T-helper 1 cell treated with Interleukin-12 subunit alpha and Interleukin-12 subunit beta and Interleukin-4 antibody, amounts not matched to agents 30 μg/mL and 1 μg/mL, for 36 hours (primary cell): ENCODE data around the gene GLB1L2.

Experiments
- H3K27ac Mint-ChIP-seq: one replicate; pipeline ENCODE4 v1.8.0; 2021; ENCODE audit warnings: mild to moderate bottlenecking, mixed read lengths
- H3K27me3 Mint-ChIP-seq: one replicate; pipeline ENCODE4 v1.8.0; 2021; ENCODE audit warnings: low read depth, mixed read lengths
- H3K36me3 Mint-ChIP-seq: one replicate; pipeline ENCODE4 v1.8.0; 2021; ENCODE audit warnings: low read depth, mixed read lengths
- H3K4me1 Mint-ChIP-seq: one replicate; pipeline ENCODE4 v1.8.0; 2021; ENCODE audit warnings: low read depth, mixed read lengths
- H3K4me3 Mint-ChIP-seq: one replicate; pipeline ENCODE4 v1.8.0; 2021; ENCODE audit warnings: mild to moderate bottlenecking, moderate library complexity, mixed read lengths
- H3K9me3 Mint-ChIP-seq: one replicate; pipeline ENCODE4 v1.8.0; 2021; ENCODE audit warnings: mixed read lengths

The GLB1L2 gene

GRCh38 chr11:134347441-134347840 is 15.7 kb downstream of the GLB1L2 start:
- no peak overlapping the region for H3K4me3 Mint-ChIP-seq
- peaks cover 8% of the 10 kb centered on the region for H3K27me3 Mint-ChIP-seq
- H3K9me3 Mint-ChIP-seq, result no peaks in the 10 kb centered on the region
- H3K36me3 Mint-ChIP-seq, result peaks cover 3% of the 10 kb centered on the region
- peak overlapping the region; percentile 15 for H3K27ac Mint-ChIP-seq
- H3K4me1 Mint-ChIP-seq, result peaks cover 16% of the 10 kb centered on the region

- peaks cover 7% of the 10 kb centered on the region for H3K27me3 Mint-ChIP-seq
- peak overlapping the region; percentile 33 for H3K4me3 Mint-ChIP-seq
- peak overlapping the region; percentile 77 for H3K27ac Mint-ChIP-seq
- peaks cover 3% of the 10 kb centered on the region for H3K36me3 Mint-ChIP-seq
- H3K9me3 Mint-ChIP-seq, result no peaks in the 10 kb centered on the region
- peaks cover 16% of the 10 kb centered on the region for H3K4me1 Mint-ChIP-seq
Measured at GRCh38 chr11:134349109-134349801, 17.5 kb downstream of the GLB1L2 start.

GRCh38 chr11:134349802-134350355 is 18.1 kb downstream of the GLB1L2 start:
- peaks cover 3% of the 10 kb centered on the region for H3K36me3 Mint-ChIP-seq
- peaks cover 9% of the 10 kb centered on the region for H3K27me3 Mint-ChIP-seq
- peak overlapping the region; percentile 77 for H3K27ac Mint-ChIP-seq
- peak overlapping the region; percentile 33 for H3K4me3 Mint-ChIP-seq
- no peaks in the 10 kb centered on the region for H3K9me3 Mint-ChIP-seq
- peaks cover 17% of the 10 kb centered on the region for H3K4me1 Mint-ChIP-seq

- H3K4me3 Mint-ChIP-seq, result no peak overlapping the region
- peaks cover 11% of the 10 kb centered on the region for H3K27me3 Mint-ChIP-seq
Measured at GRCh38 chr11:134350381-134350780, 18.6 kb downstream of the GLB1L2 start.

GRCh38 chr11:134352111-134352510 is 20.3 kb downstream of the GLB1L2 start:
- Mint-ChIP-seq H3K9me3 (no peaks in the 10 kb centered on the region), H3K27ac (no peak overlapping the region), H3K27me3 (peaks cover 11% of the 10 kb centered on the region), H3K4me1 (peaks cover 25% of the 10 kb centered on the region), H3K4me3 (no peak overlapping the region), H3K36me3 (peaks cover 3% of the 10 kb centered on the region)

More at GRCh38 chr11:134350381-134350780, 18.6 kb downstream of the GLB1L2 start:
- H3K4me1 Mint-ChIP-seq, result peaks cover 22% of the 10 kb centered on the region
- H3K36me3 Mint-ChIP-seq, result peaks cover 3% of the 10 kb centered on the region
- peak overlapping the region; percentile 20 for H3K27ac Mint-ChIP-seq
- H3K9me3 Mint-ChIP-seq, result no peaks in the 10 kb centered on the region

GRCh38 chr11:134355136-134355535 is 23.3 kb downstream of the GLB1L2 start:
- Mint-ChIP-seq H3K27me3 (peaks cover 11% of the 10 kb centered on the region), H3K4me3 (no peak overlapping the region), H3K36me3 (peaks cover 2% of the 10 kb centered on the region), H3K4me1 (peaks cover 17% of the 10 kb centered on the region), H3K9me3 (no peaks in the 10 kb centered on the region), H3K27ac (no peak overlapping the region)

GRCh38 chr11:134355656-134356055 is 23.9 kb downstream of the GLB1L2 start:
- peaks cover 15% of the 10 kb centered on the region for H3K4me1 Mint-ChIP-seq
- no peak overlapping the region for H3K27ac Mint-ChIP-seq
- H3K36me3 Mint-ChIP-seq, result no peaks in the 10 kb centered on the region
- H3K4me3 Mint-ChIP-seq, result no peak overlapping the region
- H3K9me3 Mint-ChIP-seq, result no peaks in the 10 kb centered on the region
- H3K27me3 Mint-ChIP-seq, result peaks cover 11% of the 10 kb centered on the region

- H3K27ac Mint-ChIP-seq, result no peak overlapping the region
Measured at GRCh38 chr11:134356656-134357544, 25.1 kb downstream of the GLB1L2 start.

GRCh38 chr11:134357545-134357839 is 25.7 kb downstream of the GLB1L2 start:
- peaks cover 20% of the 10 kb centered on the region for H3K4me1 Mint-ChIP-seq
- H3K27me3 Mint-ChIP-seq, result peaks cover 7% of the 10 kb centered on the region
- H3K27ac Mint-ChIP-seq, result no peak overlapping the region
- H3K9me3 Mint-ChIP-seq, result no peaks in the 10 kb centered on the region
- no peak overlapping the region for H3K4me3 Mint-ChIP-seq
- H3K36me3 Mint-ChIP-seq, result no peaks in the 10 kb centered on the region

More at GRCh38 chr11:134356656-134357544, 25.1 kb downstream of the GLB1L2 start:
- Mint-ChIP-seq H3K27me3 (peaks cover 11% of the 10 kb centered on the region), H3K9me3 (no peaks in the 10 kb centered on the region), H3K36me3 (no peaks in the 10 kb centered on the region), H3K4me1 (peaks cover 18% of the 10 kb centered on the region), H3K4me3 (no peak overlapping the region)

- Mint-ChIP-seq H3K36me3 (no peaks in the 10 kb centered on the region), H3K4me1 (peaks cover 20% of the 10 kb centered on the region), H3K4me3 (no peak overlapping the region), H3K27me3 (peaks cover 7% of the 10 kb centered on the region), H3K9me3 (no peaks in the 10 kb centered on the region), H3K27ac (no peak overlapping the region)
Measured at GRCh38 chr11:134358165-134358855, 26.5 kb downstream of the GLB1L2 start.

- peaks cover 20% of the 10 kb centered on the region for H3K4me1 Mint-ChIP-seq
- no peaks in the 10 kb centered on the region for H3K36me3 Mint-ChIP-seq
- H3K4me3 Mint-ChIP-seq, result no peak overlapping the region
- H3K27me3 Mint-ChIP-seq, result peaks cover 4% of the 10 kb centered on the region
- H3K27ac Mint-ChIP-seq, result no peak overlapping the region
- H3K9me3 Mint-ChIP-seq, result no peaks in the 10 kb centered on the region
Measured at GRCh38 chr11:134358856-134359490, 27.2 kb downstream of the GLB1L2 start.

- Mint-ChIP-seq H3K4me3 (no peak overlapping the region), H3K4me1 (peaks cover 20% of the 10 kb centered on the region), H3K9me3 (no peaks in the 10 kb centered on the region), H3K27me3 (peaks cover 4% of the 10 kb centered on the region), H3K27ac (no peak overlapping the region), H3K36me3 (no peaks in the 10 kb centered on the region)
Measured at GRCh38 chr11:134359646-134360045, 27.9 kb downstream of the GLB1L2 start.

- H3K4me1 Mint-ChIP-seq, result peaks cover 15% of the 10 kb centered on the region
- H3K9me3 Mint-ChIP-seq, result no peaks in the 10 kb centered on the region
- no peaks in the 10 kb centered on the region for H3K36me3 Mint-ChIP-seq
- H3K4me3 Mint-ChIP-seq, result no peak overlapping the region
- H3K27me3 Mint-ChIP-seq, result no peaks in the 10 kb centered on the region
- no peak overlapping the region for H3K27ac Mint-ChIP-seq
Measured at GRCh38 chr11:134360050-134360835, 28.5 kb downstream of the GLB1L2 start.
